HG02678 (cell line): Measurements from ENCODE around the gene PHLDB1.

Experiments used
- ATAC-seq: cut with Tn5 transposase; IDR thresholded peaks from one replicate; pipeline ENCODE4 v1.9.1; 2021; ENCODE audit warnings: mild to moderate bottlenecking, moderate library complexity; ENCODE audit not compliant: unreplicated experiment

The PHLDB1 gene

GRCh38 chr11:118621784-118622375 lies 14.5 kb downstream of the PHLDB1 start:
- no peak for ATAC-seq

- ATAC-seq = no peak
These were observed 15.2 kb downstream of the PHLDB1 start for GRCh38 chr11:118622376-118623268.

GRCh38 chr11:118623269-118623655 lies 15.8 kb downstream of the PHLDB1 start:
- no peak for ATAC-seq

GRCh38 chr11:118625036-118625690 lies 17.7 kb downstream of the PHLDB1 start:
- ATAC-seq = no peak

- ATAC-seq = no peak
These were observed 18.6 kb downstream of the PHLDB1 start for GRCh38 chr11:118625976-118626375.

- no peak for ATAC-seq
These were observed 20.2 kb downstream of the PHLDB1 start for GRCh38 chr11:118627566-118627965.

- ATAC-seq = no peak
These were observed 20.6 kb downstream of the PHLDB1 start for GRCh38 chr11:118628031-118628430.

GRCh38 chr11:118628432-118628831 lies 21.0 kb downstream of the PHLDB1 start:
- no peak for ATAC-seq

- ATAC-seq = no peak
These were observed 21.6 kb downstream of the PHLDB1 start for GRCh38 chr11:118628861-118629549.

- ATAC-seq = no peak
These were observed 22.6 kb downstream of the PHLDB1 start for GRCh38 chr11:118629761-118630661.

GRCh38 chr11:118631142-118631909 lies 23.9 kb downstream of the PHLDB1 start:
- ATAC-seq = no peak

- no peak for ATAC-seq
These were observed 25.3 kb downstream of the PHLDB1 start for GRCh38 chr11:118632577-118633318.

GRCh38 chr11:118633319-118633690 lies 25.9 kb downstream of the PHLDB1 start:
- ATAC-seq = no peak

GRCh38 chr11:118633979-118634378 lies 26.6 kb downstream of the PHLDB1 start:
- ATAC-seq = no peak

GRCh38 chr11:118634431-118635236 lies 27.2 kb downstream of the PHLDB1 start:
- no peak for ATAC-seq

- no peak for ATAC-seq
These were observed 27.8 kb downstream of the PHLDB1 start for GRCh38 chr11:118635237-118635591.

GRCh38 chr11:118635642-118636041 lies 28.2 kb downstream of the PHLDB1 start:
- no peak for ATAC-seq
